ENCODE data around the gene TMEM141. TPM values are rescaled to one million over a fixed set of nuclear protein-coding genes. Genes with fewer than 3 reads are reported as not detected.

The TMEM141 gene
- total RNA-seq, 1 donor from 2014 or later, result 10.9 TPM

DNA sequence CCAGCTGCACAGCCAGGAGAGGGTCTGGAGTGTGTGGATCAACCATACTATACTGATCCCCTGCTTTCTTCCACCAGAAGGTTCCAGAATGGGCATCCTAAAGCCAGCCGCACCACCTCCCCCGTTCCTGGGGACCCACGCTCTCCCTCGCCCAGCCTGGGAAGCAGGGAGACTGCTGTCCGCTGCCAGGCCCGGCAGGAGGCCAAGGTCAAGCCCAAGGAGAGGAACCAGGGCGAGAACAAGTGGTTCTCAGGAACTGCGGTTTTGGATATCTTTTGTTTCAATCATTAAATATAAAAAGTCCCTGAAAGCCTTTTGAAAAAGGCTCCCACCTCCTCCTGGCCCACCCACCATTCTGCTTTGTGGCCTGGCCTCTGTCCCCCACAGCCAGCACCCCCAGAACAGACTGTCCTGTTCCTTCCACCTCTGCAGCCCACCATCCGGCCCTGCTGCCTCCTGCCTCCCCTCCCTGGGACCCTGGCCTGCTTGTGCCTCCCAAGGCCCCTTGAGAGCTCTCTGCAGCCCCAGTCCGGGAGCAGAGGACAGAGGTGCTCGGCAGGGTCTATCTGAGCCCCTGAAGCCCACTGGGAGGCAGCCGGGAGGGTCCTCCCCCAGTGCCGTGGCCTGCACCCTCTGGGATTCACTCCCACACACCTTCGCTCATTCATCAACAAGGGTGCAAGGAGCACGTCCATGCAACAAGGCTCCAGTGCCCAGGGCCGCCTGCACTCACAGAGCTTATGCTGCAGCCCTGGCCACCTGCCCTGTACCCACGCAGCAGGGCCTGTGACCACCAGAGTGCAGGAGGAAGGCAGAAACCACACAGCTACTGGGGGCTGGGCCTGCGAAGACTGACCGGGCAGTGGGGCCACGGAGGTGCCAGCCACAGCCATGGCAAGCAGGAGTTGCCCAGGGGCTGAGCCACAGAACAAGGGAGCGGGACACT, 42.2 kb upstream of the TMEM141 start:
- Histone ChIP-seq H3K27ac (no peak overlapping the region), H3K4me1 (no peaks in the 10 kb centered on the region), H3K27me3 (no peaks in the 10 kb centered on the region), H3K36me3 (no peaks in the 10 kb centered on the region), H3K9me3 (no peaks in the 10 kb centered on the region), H3K4me3 (no peak overlapping the region)
- DNase-seq (ENCODE audit: low spot score in 2 of 2), result no peak
- intact Hi-C loops (cut with DNase I), result no loop called here
- TF ChIP-seq, protein P1, sequence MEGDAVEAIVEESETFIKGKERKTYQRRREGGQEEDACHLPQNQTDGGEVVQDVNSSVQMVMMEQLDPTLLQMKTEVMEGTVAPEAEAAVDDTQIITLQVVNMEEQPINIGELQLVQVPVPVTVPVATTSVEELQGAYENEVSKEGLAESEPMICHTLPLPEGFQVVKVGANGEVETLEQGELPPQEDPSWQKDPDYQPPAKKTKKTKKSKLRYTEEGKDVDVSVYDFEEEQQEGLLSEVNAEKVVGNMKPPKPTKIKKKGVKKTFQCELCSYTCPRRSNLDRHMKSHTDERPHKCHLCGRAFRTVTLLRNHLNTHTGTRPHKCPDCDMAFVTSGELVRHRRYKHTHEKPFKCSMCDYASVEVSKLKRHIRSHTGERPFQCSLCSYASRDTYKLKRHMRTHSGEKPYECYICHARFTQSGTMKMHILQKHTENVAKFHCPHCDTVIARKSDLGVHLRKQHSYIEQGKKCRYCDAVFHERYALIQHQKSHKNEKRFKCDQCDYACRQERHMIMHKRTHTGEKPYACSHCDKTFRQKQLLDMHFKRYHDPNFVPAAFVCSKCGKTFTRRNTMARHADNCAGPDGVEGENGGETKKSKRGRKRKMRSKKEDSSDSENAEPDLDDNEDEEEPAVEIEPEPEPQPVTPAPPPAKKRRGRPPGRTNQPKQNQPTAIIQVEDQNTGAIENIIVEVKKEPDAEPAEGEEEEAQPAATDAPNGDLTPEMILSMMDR (IDR thresholded peaks at IDR 0.05), result no peak

DNA sequence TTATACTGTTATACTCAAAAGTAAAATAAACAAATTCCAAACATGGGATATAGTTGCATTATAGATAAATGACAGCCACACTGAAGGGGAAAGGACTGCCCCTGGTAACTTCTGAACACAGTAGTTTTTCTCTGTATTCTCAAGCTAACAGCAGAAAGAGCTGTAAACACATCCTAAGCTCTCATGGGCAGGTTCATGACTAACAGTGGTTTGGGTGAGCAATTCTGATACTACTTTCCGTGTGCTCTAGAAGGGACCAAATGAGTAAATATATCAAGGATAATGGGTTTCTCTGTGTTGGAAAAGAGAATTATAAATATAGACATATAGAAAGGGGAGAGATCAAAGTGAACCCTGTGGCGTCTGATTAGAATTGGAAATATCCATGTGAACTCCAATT, 40.6 kb upstream of the TMEM141 start:
- TF ChIP-seq, protein P1 (IDR thresholded peaks at IDR 0.05), result no peak
- Histone ChIP-seq H3K27ac (no peak overlapping the region), H3K4me1 (no peaks in the 10 kb centered on the region), H3K36me3 (no peaks in the 10 kb centered on the region), H3K9me3 (no peaks in the 10 kb centered on the region), H3K27me3 (no peaks in the 10 kb centered on the region), H3K4me3 (no peak overlapping the region)
- no peak for DNase-seq (ENCODE audit: low spot score in 2 of 2)
- intact Hi-C loops (cut with DNase I), result no loop called here

DNA sequence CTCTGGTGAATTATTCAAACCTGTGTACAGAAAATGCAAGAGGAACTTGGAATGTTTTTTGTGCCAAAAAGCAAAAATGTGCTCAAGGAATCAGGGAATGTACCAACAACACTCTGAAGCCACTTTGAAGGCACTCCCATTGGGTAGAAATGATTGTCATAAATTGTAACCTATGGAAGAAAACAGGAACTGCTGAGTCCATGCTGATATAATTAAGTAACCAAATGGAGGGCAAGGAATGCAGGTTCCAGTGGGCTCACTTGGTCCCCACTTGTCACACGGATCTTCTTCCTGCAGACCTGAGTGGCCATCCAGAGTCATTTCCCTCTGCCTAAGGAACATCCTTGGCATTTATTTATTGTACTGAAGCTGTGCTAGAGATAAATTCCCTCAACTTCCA, 39.9 kb upstream of the TMEM141 start:
- no peak for DNase-seq (ENCODE audit: low spot score in 2 of 2)
- no peaks in the 10 kb centered on the region for H3K9me3 ChIP-seq
- no peak overlapping the region for H3K4me3 ChIP-seq
- TF ChIP-seq, protein P1 (IDR thresholded peaks at IDR 0.05), result no peak
- intact Hi-C loops (cut with DNase I), result no loop called here
- no peak overlapping the region for H3K27ac ChIP-seq
- no peaks in the 10 kb centered on the region for H3K4me1 ChIP-seq
- no peaks in the 10 kb centered on the region for H3K36me3 ChIP-seq
- H3K27me3 ChIP-seq, result no peaks in the 10 kb centered on the region

- no peak for DNase-seq (ENCODE audit: low spot score in 2 of 2)
- H3K4me1 ChIP-seq, result no peaks in the 10 kb centered on the region
- H3K27ac ChIP-seq, result no peak overlapping the region
- TF ChIP-seq, protein P1 (IDR thresholded peaks at IDR 0.05), result no peak
- intact Hi-C loops (cut with DNase I), result no loop called here
- H3K9me3 ChIP-seq, result no peaks in the 10 kb centered on the region
- no peaks in the 10 kb centered on the region for H3K36me3 ChIP-seq
- H3K27me3 ChIP-seq, result no peaks in the 10 kb centered on the region
- H3K4me3 ChIP-seq, result no peak overlapping the region
These were observed 39.3 kb upstream of the TMEM141 start for GRCh38 chr9:136751814-136752213.

- H3K36me3 ChIP-seq, result no peaks in the 10 kb centered on the region
- intact Hi-C loops (cut with DNase I), result no loop called here
- DNase-seq (ENCODE audit: low spot score in 2 of 2), result no peak
- H3K27ac ChIP-seq, result no peak overlapping the region
- no peaks in the 10 kb centered on the region for H3K27me3 ChIP-seq
- H3K4me3 ChIP-seq, result no peak overlapping the region
- TF ChIP-seq, protein P1 (IDR thresholded peaks at IDR 0.05), result no peak
- no peaks in the 10 kb centered on the region for H3K9me3 ChIP-seq
- no peaks in the 10 kb centered on the region for H3K4me1 ChIP-seq
These were observed 37.6 kb upstream of the TMEM141 start for GRCh38 chr9:136753371-136754058.

Measured in ascending aorta (tissue), 2 donors.